ENCODE measurements around the gene MAGI3. TPM values are rescaled to one million over a fixed set of nuclear protein-coding genes. Genes with fewer than 3 reads are reported as not detected.
"Not testable (repeated sequence)": the region's sequence is repeated elsewhere in the genome, so short reads cannot be mapped to it uniquely, and the experiment has no call there.

The MAGI3 gene
- polyA plus RNA-seq, 12 donors: 12.4 to 22.3 (median 15.1) TPM; not detected in 1

GRCh38 chr1:113683384-113684152 is 293.3 kb downstream of the MAGI3 start:
- peak; percentile 39 for DNase-seq

GRCh38 chr1:113684153-113684541 is 293.8 kb downstream of the MAGI3 start:
- DNase-seq: peak; percentile 45

GRCh38 chr1:113686891-113687618 is 296.7 kb downstream of the MAGI3 start:
- DNase-seq: peak; percentile 45

GRCh38 chr1:113691184-113691583 is 300.9 kb downstream of the MAGI3 start:
- DNase-seq: no peak

GRCh38 chr1:113692342-113692741 is 302.0 kb downstream of the MAGI3 start:
- no peak for DNase-seq

- no peak for DNase-seq
These were observed 302.6 kb downstream of the MAGI3 start for GRCh38 chr1:113692824-113693431.

- no peak for DNase-seq
These were observed 304.6 kb downstream of the MAGI3 start for GRCh38 chr1:113694910-113695309.

- no peak for DNase-seq
These were observed 311.1 kb downstream of the MAGI3 start for GRCh38 chr1:113701429-113701828.

- DNase-seq: no peak
These were observed 324.4 kb downstream of the MAGI3 start for GRCh38 chr1:113714606-113715269.

- not testable (repeated sequence) for DNase-seq
These were observed 327.2 kb downstream of the MAGI3 start for GRCh38 chr1:113717506-113717905.

GRCh38 chr1:113718621-113719020 is 328.3 kb downstream of the MAGI3 start:
- not testable (repeated sequence) for DNase-seq

GRCh38 chr1:113721010-113721409 is 330.7 kb downstream of the MAGI3 start:
- DNase-seq: no peak

- DNase-seq: no peak
These were observed 342.5 kb downstream of the MAGI3 start for GRCh38 chr1:113732802-113733201.

GRCh38 chr1:113734357-113735055 is 344.2 kb downstream of the MAGI3 start:
- no peak for DNase-seq

Data from muscle of arm (tissue), 12 donors.